Colonic mucosa (tissue), 4 donors: ENCODE measurements around the gene TTL. TPM values are rescaled to one million over a fixed set of nuclear protein-coding genes. Genes with fewer than 3 reads are reported as not detected.
A peak's percentile ranks its signal among the peaks of the same experiment; 100 is the strongest.

Experiments used
- DNase-seq: peaks from one replicate; pipeline ENCODE4 v3.0.0-alpha.2; 2020
- H3K27ac ChIP-seq: fragments of 200-600 bp; one replicate; pipeline ENCODE4 v1.8.0; 2021
- H3K27me3 ChIP-seq: fragments of 200-600 bp; one replicate; pipeline ENCODE4 v1.8.0; 2021
- H3K36me3 ChIP-seq: fragments of 200-600 bp; one replicate; pipeline ENCODE4 v1.8.0; 2021
- H3K4me1 ChIP-seq: fragments of 200-600 bp; one replicate; pipeline ENCODE4 v1.8.0; 2021; ENCODE audit warnings: mild to moderate bottlenecking
- H3K4me3 ChIP-seq: fragments of 200-600 bp; one replicate; pipeline ENCODE4 v1.8.0; 2021
- H3K9ac ChIP-seq, 2 donors: one replicate each; pipeline ENCODE4 v1.7.0; 2013; ENCODE audit warnings: control low read depth in 2 of 2, low read depth in 2 of 2, low read length in 2 of 2
- H3K9me3 ChIP-seq: fragments of 200-600 bp; one replicate; pipeline ENCODE4 v1.8.0; 2021
- intact Hi-C: fragments of 100-400 bp; cut with DNase I; formaldehyde crosslinking; loops from one replicate; pipeline ENCODE4 v1.14.1; 2022
- total RNA-seq, 2 donors: library from RNA; stranded (reverse); fragmentation: NEBNext Ultra II Directional in 1 of 2; extraction: Animal tissue kit (Norgen Biotek cat#: 25700) in 1 of 2; gene quantifications; one replicate each; pipeline ENCODE4 v1.2.1, GENCODE V29; 2021
- TF ChIP-seq, protein P1 (sequence below): fragments of 200-600 bp; IDR thresholded peaks from one replicate; pipeline ENCODE4 v1.8.0; 2022; ENCODE audit warnings: antibody characterized with exemption, mild to moderate bottlenecking
- donor health status: healthy.
- donor health status: DM: no; HTN: no; CAD: no.
- donor health status: DM: no; HTN: no; CAD: no.

Gene TTL
- total RNA-seq, 2 donors from 2014 or later, result 16.9 to 17.5 TPM

DNA sequence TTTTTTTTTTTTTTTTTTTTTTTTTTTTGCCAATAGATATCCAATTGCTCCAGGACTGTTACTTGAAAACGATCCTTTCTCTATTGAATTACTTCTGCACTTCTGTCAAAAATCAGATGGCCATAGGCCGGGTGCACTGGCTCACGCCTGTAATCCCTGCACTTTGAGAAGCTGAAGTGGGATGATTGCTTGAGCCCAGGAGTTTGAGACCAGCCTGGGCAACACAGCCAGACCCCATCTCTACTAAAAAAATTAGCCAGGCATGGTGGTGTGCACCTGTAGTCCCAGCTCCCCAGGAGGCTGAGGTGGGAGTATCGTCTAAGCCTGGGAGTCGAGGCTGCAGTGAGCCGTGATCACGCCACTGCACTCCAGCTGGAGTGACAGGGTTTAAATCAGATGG, 98.1 kb downstream of the TTL start:
- intact Hi-C loops, result no loop called here
- Histone ChIP-seq H3K36me3 (no peaks in the 10 kb centered on the region), H3K27me3 (no peaks in the 10 kb centered on the region), H3K27ac (no peak overlapping the region), H3K4me1 (no peaks in the 10 kb centered on the region), H3K4me3 (no peak overlapping the region), H3K9me3 (no peaks in the 10 kb centered on the region), H3K9ac (no peak overlapping the region)
- DNase-seq, result no peak
- TF ChIP-seq, protein P1, sequence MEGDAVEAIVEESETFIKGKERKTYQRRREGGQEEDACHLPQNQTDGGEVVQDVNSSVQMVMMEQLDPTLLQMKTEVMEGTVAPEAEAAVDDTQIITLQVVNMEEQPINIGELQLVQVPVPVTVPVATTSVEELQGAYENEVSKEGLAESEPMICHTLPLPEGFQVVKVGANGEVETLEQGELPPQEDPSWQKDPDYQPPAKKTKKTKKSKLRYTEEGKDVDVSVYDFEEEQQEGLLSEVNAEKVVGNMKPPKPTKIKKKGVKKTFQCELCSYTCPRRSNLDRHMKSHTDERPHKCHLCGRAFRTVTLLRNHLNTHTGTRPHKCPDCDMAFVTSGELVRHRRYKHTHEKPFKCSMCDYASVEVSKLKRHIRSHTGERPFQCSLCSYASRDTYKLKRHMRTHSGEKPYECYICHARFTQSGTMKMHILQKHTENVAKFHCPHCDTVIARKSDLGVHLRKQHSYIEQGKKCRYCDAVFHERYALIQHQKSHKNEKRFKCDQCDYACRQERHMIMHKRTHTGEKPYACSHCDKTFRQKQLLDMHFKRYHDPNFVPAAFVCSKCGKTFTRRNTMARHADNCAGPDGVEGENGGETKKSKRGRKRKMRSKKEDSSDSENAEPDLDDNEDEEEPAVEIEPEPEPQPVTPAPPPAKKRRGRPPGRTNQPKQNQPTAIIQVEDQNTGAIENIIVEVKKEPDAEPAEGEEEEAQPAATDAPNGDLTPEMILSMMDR, result no peak

DNA sequence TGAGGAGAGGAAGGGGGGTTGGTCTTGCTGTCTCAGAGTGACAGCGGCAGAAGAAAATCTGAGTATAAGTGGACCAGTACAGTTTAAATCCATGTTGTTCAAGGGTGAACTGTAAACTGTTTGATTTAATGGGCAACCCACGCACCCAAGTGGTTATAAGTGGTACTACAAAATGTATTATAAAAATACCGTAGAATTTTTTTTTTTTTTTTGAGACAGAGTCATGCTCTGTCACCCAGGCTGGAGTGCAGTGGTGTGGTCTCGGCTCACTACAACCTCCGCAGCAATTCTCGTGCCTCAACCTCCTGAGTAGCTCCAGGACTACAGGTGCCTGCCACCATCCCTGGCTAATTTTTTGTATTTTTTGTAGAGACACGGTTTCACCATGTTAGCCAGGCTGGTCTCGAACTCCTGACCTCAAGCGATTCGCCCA, 100.4 kb downstream of the TTL start:
- no peak overlapping the region for H3K27ac ChIP-seq
- H3K27me3 ChIP-seq, result no peaks in the 10 kb centered on the region
- intact Hi-C loops, result no loop called here
- DNase-seq, result peak; percentile 29
- no peak overlapping the region for H3K9ac ChIP-seq
- no peaks in the 10 kb centered on the region for H3K36me3 ChIP-seq
- no peaks in the 10 kb centered on the region for H3K9me3 ChIP-seq
- H3K4me3 ChIP-seq, result no peak overlapping the region
- H3K4me1 ChIP-seq, result no peaks in the 10 kb centered on the region
- TF ChIP-seq, protein P1, result peak; percentile 50

DNA sequence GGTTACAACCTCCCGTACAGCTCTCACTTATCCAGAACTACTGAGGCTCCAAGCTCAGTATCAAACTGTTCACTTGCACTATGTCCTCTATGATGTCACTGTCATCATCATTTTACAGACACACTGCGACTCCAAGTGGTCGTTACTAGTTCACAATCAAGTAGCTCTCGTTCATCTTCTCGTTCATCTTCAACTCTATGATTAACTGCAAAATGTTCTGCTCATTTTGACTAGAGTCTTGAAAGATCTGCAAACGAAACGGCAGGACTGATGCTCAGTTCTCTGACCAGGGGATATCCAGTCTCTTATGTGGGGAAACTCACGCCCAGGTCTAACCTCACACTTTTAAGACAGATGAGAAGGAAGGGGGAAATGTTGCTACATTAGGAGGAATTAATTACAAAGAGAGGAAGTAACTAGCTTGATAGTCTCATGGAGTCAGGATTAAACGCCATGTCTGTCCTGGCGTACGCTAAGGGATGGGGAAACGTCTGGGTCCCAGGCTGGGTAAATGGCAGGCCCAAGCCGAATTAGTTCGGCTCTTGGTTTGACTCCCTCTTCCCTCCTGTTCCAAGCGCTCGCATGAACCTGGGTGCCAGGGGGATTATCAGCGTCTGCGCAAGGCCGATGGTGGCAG, 101.7 kb downstream of the TTL start:
- H3K27me3 ChIP-seq, result no peaks in the 10 kb centered on the region
- peak overlapping the region; percentile 83 for H3K27ac ChIP-seq
- TF ChIP-seq, protein P1, result no peak
- H3K9ac ChIP-seq, result peak overlapping the region; percentile 69 to 75
- no peaks in the 10 kb centered on the region for H3K36me3 ChIP-seq
- no peaks in the 10 kb centered on the region for H3K4me1 ChIP-seq
- no peak for DNase-seq
- intact Hi-C loops, result no loop called here
- no peaks in the 10 kb centered on the region for H3K9me3 ChIP-seq
- H3K4me3 ChIP-seq, result peak overlapping the region; percentile 48

DNA sequence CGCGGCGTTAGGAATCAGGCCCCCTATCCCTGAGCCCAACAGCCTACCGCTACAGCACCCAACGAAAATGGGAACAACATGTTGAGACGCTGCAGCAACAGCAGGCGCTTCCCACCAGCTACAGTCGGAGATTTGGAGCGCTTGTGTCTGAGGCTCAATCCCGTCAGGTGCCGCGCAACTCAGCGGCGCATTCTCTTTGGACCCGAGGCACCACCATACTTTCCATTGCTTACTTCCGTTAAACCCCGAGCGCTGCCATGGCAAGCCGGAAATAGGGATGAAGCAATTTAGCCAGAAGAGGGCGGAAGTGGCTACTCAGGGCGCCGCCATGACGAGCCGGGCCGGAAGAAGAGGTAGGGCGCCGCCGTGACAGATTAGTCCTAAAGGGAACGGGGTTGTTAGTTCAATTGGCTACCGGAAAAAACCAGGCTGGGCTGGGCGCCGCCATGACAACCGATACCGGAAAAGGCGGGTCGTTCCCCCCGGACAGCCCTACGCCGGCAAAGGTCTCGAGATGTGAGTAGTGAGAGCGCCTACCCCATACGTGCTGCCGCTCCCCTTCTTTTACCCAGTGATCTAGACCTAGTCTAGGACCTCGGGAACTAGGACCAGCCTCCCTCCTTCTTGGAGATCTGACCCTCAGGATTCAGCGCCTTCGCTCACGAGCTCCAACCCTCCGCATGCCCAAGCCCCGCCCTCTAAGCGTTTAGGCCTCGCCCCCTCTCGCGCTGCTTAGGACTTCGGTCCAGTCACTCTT, 102.4 kb downstream of the TTL start, which contains the start of gene CHCHD5:
CHCHD5 (plus strand) TSS at position 476 of the 757 bp plus-strand sequence; CDS start at position 515, 39 bp downstream.
- no peaks in the 10 kb centered on the region for H3K36me3 ChIP-seq
- peak within 1 kb of the TSS; percentile 83 for H3K27ac ChIP-seq
- H3K4me1 ChIP-seq, result no peaks in the 10 kb centered on the region
- TF ChIP-seq, protein P1, result peak; percentile 18
- peak within 1 kb of the TSS; percentile 69 to 75 for H3K9ac ChIP-seq
- peak within 1 kb of the TSS; percentile 48 for H3K4me3 ChIP-seq
- DNase-seq, result peak; percentile 95
- H3K9me3 ChIP-seq, result no peaks in the 10 kb centered on the region
- intact Hi-C loops, result no loop called here
- no peaks in the 10 kb centered on the region for H3K27me3 ChIP-seq

DNA sequence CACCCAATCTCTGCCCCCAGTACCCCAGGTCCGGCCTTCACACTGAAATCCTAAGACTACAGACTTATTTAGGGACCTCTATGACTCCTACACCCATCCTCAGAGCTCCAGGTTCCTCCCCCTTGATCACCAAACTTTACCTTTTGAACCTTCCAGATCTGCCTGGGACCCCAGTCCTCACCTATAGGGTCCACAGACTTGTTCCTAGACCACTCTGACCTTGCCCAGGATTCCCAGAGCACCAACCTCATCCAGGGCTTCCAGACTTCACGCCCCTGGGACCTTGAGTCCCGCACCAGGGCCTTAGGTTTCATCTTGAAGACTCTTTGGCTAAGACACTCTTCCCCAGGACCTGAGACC, 102.9 kb downstream of the TTL start:
- H3K9me3 ChIP-seq, result no peaks in the 10 kb centered on the region
- DNase-seq, result no peak
- no peaks in the 10 kb centered on the region for H3K4me1 ChIP-seq
- H3K27me3 ChIP-seq, result no peaks in the 10 kb centered on the region
- peak overlapping the region; percentile 48 for H3K4me3 ChIP-seq
- peak overlapping the region; percentile 56 to 69 for H3K9ac ChIP-seq
- TF ChIP-seq, protein P1, result no peak
- H3K36me3 ChIP-seq, result no peaks in the 10 kb centered on the region
- intact Hi-C loops, result no loop called here
- peak overlapping the region; percentile 83 for H3K27ac ChIP-seq
